Endothelial cell of umbilical vein (primary cell): ENCODE results near the gene EARS2. TPM values are rescaled to one million over a fixed set of nuclear protein-coding genes. Genes with fewer than 3 reads are reported as not detected.

Experiments used
- BruUV-seq: library from RNA; stranded (reverse); fragments of 400-500 nt; replicated peaks from 2 replicates; lab custom pipeline; 2021; lab: Mats Ljungman, UMichigan
- CTCF ChIA-PET: fragments of 300-600, 350-600 bp; sonication (Branson Sonifier 250); formaldehyde crosslinking; loops from one replicate; lab custom pipeline; 2021; ENCODE audit warnings: antibody characterized with exemption, inconsistent platforms; lab: Charles Lee
- POLR2A ChIA-PET: fragments of 300-600, 350-600 bp; sonication (Branson Sonifier 250); formaldehyde crosslinking; loops from one replicate; lab custom pipeline; 2021; ENCODE audit warnings: antibody characterized with exemption, inconsistent platforms; lab: Charles Lee
- DNase-seq: peaks from one replicate; pipeline ENCODE4 v3.0.0-alpha.2; 2011; ENCODE audit warnings: low read depth, low spot score
- FAIRE-seq: peaks from 2 replicates; lab custom pipeline; 2011; peaks lifted over from hg19 to GRCh38; lab: Jason Lieb, UNC
- H2AFZ ChIP-seq: 2 replicates; pipeline ENCODE4 v1.6.0; 2012; ENCODE audit warnings: low read depth, low read length, control low read depth, inconsistent platforms
- H3K27ac ChIP-seq: 2 replicates; pipeline ENCODE4 v1.5.1; 2011; ENCODE audit warnings: low read depth, mild to moderate bottlenecking, control low read depth, low read length, moderate library complexity; ENCODE audit not compliant: insufficient read depth
- H3K27me3 ChIP-seq, 2 experiments: 2 replicates each; pipeline versions ENCODE4 v1.6.0 to v1.6.1; 2011; ENCODE audit warnings: low read length in 2 of 2, mixed read lengths in 1 of 2; ENCODE audit not compliant: control insufficient read depth in 2 of 2, insufficient read depth in 2 of 2
- H3K36me3 ChIP-seq, 2 experiments: 2 replicates in 1 of 2; 3 replicates in 1 of 2; pipeline ENCODE4 v1.5.1; 2011; ENCODE audit warnings: low read length in 2 of 2, mild to moderate bottlenecking in 1 of 2, moderate library complexity in 1 of 2; ENCODE audit not compliant: control insufficient read depth in 2 of 2, insufficient read depth in 2 of 2; ENCODE audit errors: extremely low read depth in 1 of 2
- H3K4me1 ChIP-seq: 3 replicates; pipeline ENCODE4 v1.5.1; 2011; ENCODE audit warnings: mild to moderate bottlenecking, low read length; ENCODE audit not compliant: control insufficient read depth, insufficient read depth; ENCODE audit errors: extremely low read depth
- H3K4me2 ChIP-seq: 2 replicates; pipeline ENCODE4 v1.6.1; 2011; ENCODE audit warnings: low read length, control low read depth, mixed read lengths; ENCODE audit not compliant: insufficient read depth
- H3K4me3 ChIP-seq, 3 experiments: fragments of 200-600 bp in 1 of 3; sonication (generic), shearing (Covaris generic) in 1 of 3; replicated peaks in 1 of 3; 2 replicates each; pipeline ENCODE4 v1.5.1; 2011 to 2016; ENCODE audit warnings: control low read depth in 3 of 3, low read length in 3 of 3, mild to moderate bottlenecking in 2 of 3, inconsistent platforms in 1 of 3, low read depth in 1 of 3, moderate library complexity in 1 of 3; ENCODE audit not compliant: insufficient read depth in 1 of 3
- H3K79me2 ChIP-seq: 2 replicates; pipeline ENCODE4 v1.6.0; 2012; ENCODE audit warnings: low read length, inconsistent platforms; ENCODE audit not compliant: control insufficient read depth, insufficient read depth
- H3K9ac ChIP-seq: replicated peaks from 2 replicates; pipeline ENCODE3; 2011; ENCODE audit warnings: low read length, control low read depth; ENCODE audit not compliant: insufficient read depth; ENCODE audit errors: extremely low read depth
- H3K9me1 ChIP-seq: replicated peaks from 3 replicates; pipeline ENCODE4 v1.6.0; 2011; ENCODE audit warnings: mild to moderate bottlenecking, low read length; ENCODE audit not compliant: control insufficient read depth, insufficient read depth; ENCODE audit errors: extremely low read depth
- H3K9me3 ChIP-seq: replicated peaks from 2 replicates; pipeline ENCODE4 v1.5.1; 2012; ENCODE audit warnings: low read length, inconsistent platforms; ENCODE audit not compliant: control insufficient read depth, insufficient read depth
- H4K20me1 ChIP-seq: replicated peaks from 2 replicates; pipeline ENCODE3; 2011; ENCODE audit warnings: mild to moderate bottlenecking, low read length; ENCODE audit not compliant: control insufficient read depth, insufficient read depth; ENCODE audit errors: extremely low read depth
- EZH2 ChIP-seq: IDR thresholded peaks from 2 replicates; pipeline ENCODE4 v1.6.1; 2012; ENCODE audit warnings: borderline replicate concordance, low read depth, mild to moderate bottlenecking, moderate library complexity, low read length, inconsistent platforms; ENCODE audit not compliant: severe bottlenecking
- FOS ChIP-seq: IDR thresholded peaks from 2 replicates; pipeline ENCODE4 v1.6.1; 2011; ENCODE audit warnings: mild to moderate bottlenecking, low read length, moderate library complexity, borderline replicate concordance; ENCODE audit not compliant: insufficient read depth
- GATA2 ChIP-seq: IDR thresholded peaks from 2 replicates; pipeline ENCODE4 v1.7.0; 2011; ENCODE audit warnings: low read depth, mild to moderate bottlenecking, moderate library complexity, mixed read lengths, low read length; ENCODE audit not compliant: insufficient read length, insufficient read depth
- MAX ChIP-seq: IDR thresholded peaks from 2 replicates; pipeline ENCODE4 v1.6.1; 2011; ENCODE audit not compliant: insufficient read depth, insufficient read length
- POLR2A ChIP-seq: IDR thresholded peaks from 2 replicates; pipeline ENCODE4 v1.6.1; 2012; ENCODE audit warnings: low read depth, mild to moderate bottlenecking, control low read depth, low read length
- POLR2AphosphoS5 ChIP-seq: IDR thresholded peaks from 2 replicates; pipeline ENCODE4 v1.6.1; 2012; ENCODE audit warnings: low read depth, mild to moderate bottlenecking, control low read depth, low read length, moderate library complexity; ENCODE audit not compliant: insufficient read depth
- dilution Hi-C: fragments of 300-500 bp; cut with MboI; formaldehyde crosslinking; loops from one replicate; pipeline ENCODE4 v1.15.0; 2019; ENCODE audit warnings: low sequenced_read_pairs; ENCODE audit not compliant: extremely low pct_ligation_motif_present
- intact Hi-C: fragments of 100-400 bp; cut with micrococcal nuclease; formaldehyde crosslinking; loops from one replicate; pipeline ENCODE4 v1.10.0; 2022
- polyA plus RNA-seq, 4 experiments: library from polyadenylated mRNA; depleted of rRNA in 3 of 4; stranded (reverse) in 3 of 4; unstranded in 1 of 4; fragments of >200 nt; gene quantifications; 2 replicates each; pipeline versions ENCODE4 v1.2.1 to v1.2.3, GENCODE V29; 2011 to 2012; ENCODE audit warnings: missing spikeins in 1 of 4
- total RNA-seq: library from RNA; stranded (reverse); gene quantifications from 2 replicates; pipeline ENCODE4 v1.2.3, GENCODE V29; 2021
- TF ChIP-seq, protein P1 (sequence below), 2 donors: IDR thresholded peaks; 1 replicate in 1 of 2; 2 replicates in 1 of 2; pipeline ENCODE4 v1.5.1; 2011; ENCODE audit warnings: low read length in 2 of 2, mild to moderate bottlenecking in 2 of 2, moderate library complexity in 2 of 2, control low read depth in 1 of 2, inconsistent platforms in 1 of 2, low read depth in 1 of 2; ENCODE audit not compliant: insufficient read depth in 1 of 2; ENCODE audit errors: extremely low read depth in 1 of 2

EARS2 gene
- total and polyA plus RNA-seq, 2 donors (not counting 3 experiments of a cell fraction or from before 2014, with no cell fraction given), result 14.7 to 21.6 TPM

- H3K27me3 ChIP-seq, result no peaks in the 10 kb centered on the region
- H3K79me2 ChIP-seq, result no peaks in the 10 kb centered on the region
- FAIRE-seq (no peak), DNase-seq (no peak)
- CTCF ChIA-PET, result interaction anchor here (1.4 kb wide), 1 partner anchor 9 kb away, joined by 4 read pairs; no protein-coding TSS in a partner anchor
- H3K9me3 ChIP-seq, result no peaks in the 10 kb centered on the region
- H3K4me3 ChIP-seq, result no peak overlapping the region
- intact Hi-C loops (no loop called here), dilution Hi-C loops (no loop called here)
- no peak overlapping the region for H2AFZ ChIP-seq
- peaks cover 8% of the 10 kb centered on the region for H3K4me1 ChIP-seq
- no peak overlapping the region for H3K4me2 ChIP-seq
- H3K9me1 ChIP-seq, result no peaks in the 10 kb centered on the region
- POLR2A ChIA-PET, result interaction anchor here (0.6 kb wide), 1 partner anchor 152 kb away, joined by 5 read pairs; no protein-coding TSS in a partner anchor
- TF ChIP-seq GATA2, result no peak
- TF ChIP-seq FOS, result no peak
- no peak for TF ChIP-seq POLR2A
- no peak for TF ChIP-seq MAX
- no peak for TF ChIP-seq POLR2AphosphoS5
- no peak for TF ChIP-seq EZH2
- TF ChIP-seq, protein P1, sequence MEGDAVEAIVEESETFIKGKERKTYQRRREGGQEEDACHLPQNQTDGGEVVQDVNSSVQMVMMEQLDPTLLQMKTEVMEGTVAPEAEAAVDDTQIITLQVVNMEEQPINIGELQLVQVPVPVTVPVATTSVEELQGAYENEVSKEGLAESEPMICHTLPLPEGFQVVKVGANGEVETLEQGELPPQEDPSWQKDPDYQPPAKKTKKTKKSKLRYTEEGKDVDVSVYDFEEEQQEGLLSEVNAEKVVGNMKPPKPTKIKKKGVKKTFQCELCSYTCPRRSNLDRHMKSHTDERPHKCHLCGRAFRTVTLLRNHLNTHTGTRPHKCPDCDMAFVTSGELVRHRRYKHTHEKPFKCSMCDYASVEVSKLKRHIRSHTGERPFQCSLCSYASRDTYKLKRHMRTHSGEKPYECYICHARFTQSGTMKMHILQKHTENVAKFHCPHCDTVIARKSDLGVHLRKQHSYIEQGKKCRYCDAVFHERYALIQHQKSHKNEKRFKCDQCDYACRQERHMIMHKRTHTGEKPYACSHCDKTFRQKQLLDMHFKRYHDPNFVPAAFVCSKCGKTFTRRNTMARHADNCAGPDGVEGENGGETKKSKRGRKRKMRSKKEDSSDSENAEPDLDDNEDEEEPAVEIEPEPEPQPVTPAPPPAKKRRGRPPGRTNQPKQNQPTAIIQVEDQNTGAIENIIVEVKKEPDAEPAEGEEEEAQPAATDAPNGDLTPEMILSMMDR (IDR thresholded peaks at IDR 0.05; ENCODE audit: extremely low read depth in 1 of 2, insufficient read depth in 1 of 2, low read depth in 1 of 2, low read length in 2 of 2), result no peak
- no peaks in the 10 kb centered on the region for H3K36me3 ChIP-seq
- H3K27ac ChIP-seq, result no peak overlapping the region
- no peaks in the 10 kb centered on the region for H4K20me1 ChIP-seq
- H3K9ac ChIP-seq, result no peak overlapping the region
- no TSS peak for BruUV-seq
These were observed 41.3 kb downstream of the EARS2 start for GRCh38 chr16:23515881-23516280.
